Suprapubic skin (tissue), 4 donors: ENCODE results near the gene UCK1.

ENCODE experiments used
- CTCF ChIP-seq, 2 donors: fragments of 200-600 bp in 1 of 2; fragments of 450-650 bp in 1 of 2; sonication (generic) in 1 of 2; IDR thresholded peaks; one replicate each; pipeline ENCODE4 v1.5.1; 2016 to 2019; ENCODE audit warnings: antibody characterized with exemption in 2 of 2, mild to moderate bottlenecking in 1 of 2, moderate library complexity in 1 of 2
- POLR2A ChIP-seq, 2 donors: fragments of 450-650 bp; IDR thresholded peaks; one replicate each; pipeline ENCODE4 v1.6.1; 2017; ENCODE audit warnings: antibody characterized with exemption in 2 of 2, mild to moderate bottlenecking in 2 of 2, moderate library complexity in 2 of 2
- POLR2AphosphoS5 ChIP-seq, 3 donors: sonication (generic); formaldehyde crosslinking; IDR thresholded peaks; one replicate each; pipeline ENCODE4 v1.6.1; 2017; ENCODE audit warnings: antibody characterized with exemption in 3 of 3

- TF ChIP-seq CTCF (IDR thresholded peaks at IDR 0.05) (no peak), POLR2A (IDR thresholded peaks at IDR 0.05) (no peak), POLR2AphosphoS5 (IDR thresholded peaks at IDR 0.05) (no peak)
These were observed 6.9 kb upstream of the UCK1 start for GRCh38 chr9:131537946-131538345.
